H1 (cell line): Measurements from ENCODE around the gene MBP. TPM values are rescaled to one million over a fixed set of nuclear protein-coding genes. Genes with fewer than 3 reads are reported as not detected.

Experiments
- CTCF ChIA-PET: fragments of 300-600 bp; sonication (Branson Sonifier 250); formaldehyde crosslinking; loops from one replicate; lab custom pipeline; 2021; ENCODE audit not compliant: partially characterized antibody; lab: Charles Lee
- POLR2A ChIA-PET: fragments of 300-600 bp; sonication (Branson Sonifier 250); formaldehyde crosslinking; loops from one replicate; lab custom pipeline; 2021; ENCODE audit warnings: inconsistent platforms; ENCODE audit not compliant: partially characterized antibody; lab: Charles Lee
- DNase-seq, 2 experiments: peaks; one replicate each; pipeline versions ENCODE4 v3.0.0 to v3.0.0-alpha.2; 2010 to 2022; ENCODE audit warnings: low spot score in 2 of 2, low read depth in 1 of 2, mixed read lengths in 1 of 2
- FAIRE-seq: peaks from 2 replicates; lab custom pipeline; 2011; peaks lifted over from hg19 to GRCh38; lab: Jason Lieb, UNC
- H2AFZ ChIP-seq: 2 replicates; pipeline ENCODE4 v1.8.1; 2012; ENCODE audit warnings: low read length, inconsistent platforms
- H2AK5ac ChIP-seq: 2 replicates; pipeline ENCODE4 v1.6.1; 2013; ENCODE audit warnings: low read depth, low read length
- H2BK120ac ChIP-seq: replicated peaks from 2 replicates; pipeline ENCODE3; 2013; ENCODE audit warnings: low read depth, low read length, inconsistent platforms
- H2BK12ac ChIP-seq: 2 replicates; pipeline ENCODE4 v1.6.1; 2013; ENCODE audit warnings: low read depth, low read length
- H2BK15ac ChIP-seq: 2 replicates; pipeline ENCODE4 v1.6.1; 2013; ENCODE audit warnings: low read length
- H2BK20ac ChIP-seq: 2 replicates; pipeline ENCODE4 v1.6.1; 2013; ENCODE audit warnings: low read length
- H2BK5ac ChIP-seq: 2 replicates; pipeline ENCODE4 v1.6.1; 2013; ENCODE audit warnings: low read depth, low read length
- H3K14ac ChIP-seq: 2 replicates; pipeline ENCODE4 v1.6.1; 2013; ENCODE audit warnings: inconsistent platforms; ENCODE audit not compliant: insufficient read length
- H3K18ac ChIP-seq: 2 replicates; pipeline ENCODE4 v1.6.1; 2013; ENCODE audit warnings: low read length; ENCODE audit errors: extremely low read depth
- H3K23ac ChIP-seq: 2 replicates; pipeline ENCODE4 v1.6.1; 2013; ENCODE audit warnings: inconsistent platforms; ENCODE audit not compliant: insufficient read length
- H3K23me2 ChIP-seq: 2 replicates; pipeline ENCODE4 v1.6.1; 2013; ENCODE audit warnings: low read depth, low read length
- H3K27ac ChIP-seq: 2 replicates; pipeline ENCODE4 v1.6.1; 2011; ENCODE audit warnings: low read depth, low read length, inconsistent platforms
- H3K27me3 ChIP-seq, 4 experiments: replicated peaks in 1 of 4; 1 replicate in 1 of 4; 2 replicates in 3 of 4; pipeline versions ENCODE4 v1.6.1 to v1.8.1; 2011 to 2013; ENCODE audit warnings: low read length in 3 of 4, mild to moderate bottlenecking in 3 of 4, inconsistent platforms in 2 of 4, mixed read lengths in 2 of 4, moderate library complexity in 1 of 4; ENCODE audit not compliant: control insufficient read depth in 3 of 4, insufficient read depth in 3 of 4; ENCODE audit errors: extremely low read depth in 1 of 4
- H3K36me3 ChIP-seq, 4 experiments: 2 replicates each; pipeline versions ENCODE4 v1.6.1 to v1.8.1; 2011 to 2013; ENCODE audit warnings: mild to moderate bottlenecking in 4 of 4, low read length in 3 of 4, moderate library complexity in 2 of 4, control low read depth in 1 of 4, inconsistent platforms in 1 of 4; ENCODE audit not compliant: insufficient read depth in 4 of 4, control insufficient read depth in 2 of 4
- H3K4ac ChIP-seq: replicated peaks from 2 replicates; pipeline ENCODE3; 2013; ENCODE audit warnings: low read length, low read depth, mixed read lengths, inconsistent platforms; ENCODE audit not compliant: insufficient read length
- H3K4me1 ChIP-seq, 4 experiments: replicated peaks in 1 of 4; 1 replicate in 1 of 4; 2 replicates in 3 of 4; pipeline versions ENCODE4 v1.6.1 to v1.8.1; 2011 to 2013; ENCODE audit warnings: low read length in 3 of 4, inconsistent platforms in 2 of 4, mixed read lengths in 1 of 4; ENCODE audit not compliant: insufficient read depth in 4 of 4, control insufficient read depth in 3 of 4
- H3K4me2 ChIP-seq, 2 experiments: 2 replicates each; pipeline versions ENCODE4 v1.6.1 to v1.8.1; 2011 to 2013; ENCODE audit warnings: low read depth in 2 of 2, low read length in 2 of 2, control low read depth in 1 of 2, inconsistent platforms in 1 of 2, mild to moderate bottlenecking in 1 of 2; ENCODE audit not compliant: insufficient read depth in 1 of 2
- H3K4me3 ChIP-seq, 4 experiments: fragments of 200-600, 300-600 bp in 1 of 4; sonication (generic), shearing (Covaris generic), sonication (Bioruptor Twin) in 1 of 4; 2 replicates each; pipeline versions ENCODE4 v1.5.1 to v1.8.1; 2011 to 2016; ENCODE audit warnings: low read length in 4 of 4, low read depth in 3 of 4, control low read depth in 2 of 4, inconsistent platforms in 2 of 4, mild to moderate bottlenecking in 2 of 4, mixed read lengths in 1 of 4, moderate library complexity in 1 of 4; ENCODE audit not compliant: insufficient read depth in 2 of 4; ENCODE audit errors: extremely low read depth in 1 of 4
- H3K56ac ChIP-seq: replicated peaks from 2 replicates; pipeline ENCODE3; 2013; ENCODE audit warnings: low read depth, mild to moderate bottlenecking, mixed read lengths, low read length, inconsistent platforms; ENCODE audit not compliant: insufficient read length
- H3K79me1 ChIP-seq: 2 replicates; pipeline ENCODE4 v1.6.1; 2013; ENCODE audit warnings: low read depth, low read length, control low read depth
- H3K79me2 ChIP-seq, 2 experiments: 2 replicates each; pipeline versions ENCODE4 v1.6.1 to v1.8.1; 2012 to 2013; ENCODE audit warnings: low read length in 2 of 2, mild to moderate bottlenecking in 2 of 2, inconsistent platforms in 1 of 2; ENCODE audit not compliant: insufficient read depth in 2 of 2, control insufficient read depth in 1 of 2
- H3K9ac ChIP-seq, 4 experiments: replicated peaks in 1 of 4; 1 replicate in 1 of 4; 2 replicates in 3 of 4; pipeline versions ENCODE4 v1.6.1 to v1.8.1; 2011 to 2013; ENCODE audit warnings: low read depth in 3 of 4, low read length in 3 of 4, control low read depth in 2 of 4, mild to moderate bottlenecking in 2 of 4, moderate library complexity in 2 of 4, inconsistent platforms in 1 of 4; ENCODE audit errors: extremely low read depth in 1 of 4
- H3K9me3 ChIP-seq, 2 experiments: 2 replicates each; pipeline versions ENCODE4 v1.6.1 to v1.8.1; 2012 to 2013; ENCODE audit warnings: mild to moderate bottlenecking in 2 of 2, moderate library complexity in 2 of 2, control low read depth in 1 of 2, inconsistent platforms in 1 of 2, low read depth in 1 of 2, low read length in 1 of 2, mixed read lengths in 1 of 2; ENCODE audit not compliant: insufficient read depth in 2 of 2
- H4K20me1 ChIP-seq, 2 experiments: replicated peaks in 1 of 2; 2 replicates each; pipeline versions ENCODE3 to v1.8.1; 2011 to 2013; ENCODE audit warnings: inconsistent platforms in 2 of 2, low read length in 2 of 2, mild to moderate bottlenecking in 1 of 2; ENCODE audit not compliant: insufficient read depth in 2 of 2, control insufficient read depth in 1 of 2
- H4K5ac ChIP-seq: 2 replicates; pipeline ENCODE4 v1.6.1; 2013; ENCODE audit warnings: low read length, low read depth, mixed read lengths, inconsistent platforms; ENCODE audit not compliant: insufficient read length
- H4K8ac ChIP-seq: 2 replicates; pipeline ENCODE4 v1.8.0; 2013; ENCODE audit warnings: mild to moderate bottlenecking, moderate library complexity, low read length, inconsistent platforms; ENCODE audit not compliant: insufficient read depth; ENCODE audit errors: extremely low read depth
- H4K91ac ChIP-seq: replicated peaks from 2 replicates; pipeline ENCODE3; 2013; ENCODE audit warnings: low read length, mixed read lengths, inconsistent platforms; ENCODE audit not compliant: insufficient read length
- ASH2L ChIP-seq: fragments of 200-600, 300-600 bp; sonication (generic); IDR thresholded peaks from one replicate; pipeline ENCODE4 v1.7.1; 2017; ENCODE audit warnings: low read length
- CHD1 ChIP-seq: IDR thresholded peaks from 2 replicates; pipeline ENCODE4 v1.6.1; 2012; ENCODE audit warnings: low read depth, low read length, improper control_type of control experiment
- EP300 ChIP-seq, 2 experiments: IDR thresholded peaks; 1 replicate in 1 of 2; 2 replicates in 1 of 2; pipeline ENCODE4 v1.6.1; 2011 to 2012; ENCODE audit warnings: low read depth in 2 of 2, low read length in 2 of 2, mild to moderate bottlenecking in 2 of 2, borderline replicate concordance in 1 of 2, inconsistent platforms in 1 of 2, moderate library complexity in 1 of 2
- NRF1 ChIP-seq: IDR thresholded peaks from 2 replicates; pipeline ENCODE4 v1.6.1; 2011; ENCODE audit warnings: mild to moderate bottlenecking, low read depth, low read length, improper control_type of control experiment
- POU5F1 ChIP-seq: IDR thresholded peaks from 2 replicates; pipeline ENCODE4 v1.6.1; 2011; ENCODE audit warnings: low read depth, mild to moderate bottlenecking, low read length, moderate library complexity
- SAP30 ChIP-seq: fragments of 300-600 bp; sonication (generic); IDR thresholded peaks from 2 replicates; pipeline ENCODE4 v1.7.1; 2012; ENCODE audit warnings: low read length, moderate library complexity, mild to moderate bottlenecking, inconsistent platforms; ENCODE audit not compliant: insufficient read depth, insufficient replicate concordance
- SIRT6 ChIP-seq: IDR thresholded peaks from one replicate; pipeline ENCODE4 v1.7.1; 2012; ENCODE audit warnings: low read length, inconsistent platforms
- WGBS, 2 experiments: shearing (Covaris generic) in 1 of 2; methylation state at CpG; one replicate each; pipeline versions ENCODE4 v1.1.6 to v1.1.7; 2013 to 2015; ENCODE audit warnings: low lambda C conversion rate in 2 of 2, mixed read lengths in 2 of 2, inconsistent platforms in 1 of 2, low coverage in 1 of 2, missing lambda C conversion rate in 1 of 2; ENCODE audit not compliant: insufficient replicate concordance in 2 of 2, insufficient coverage in 1 of 2, insufficient read length in 1 of 2; ENCODE audit errors: extremely low coverage in 1 of 2, missing lambda C conversion rate in 1 of 2; 5-methylcytosine and 5-hydroxymethylcytosine counted together
- polyA plus RNA-seq, 7 experiments: library from polyadenylated mRNA; depleted of rRNA in 3 of 7; stranded (reverse) in 5 of 7; unstranded in 2 of 7; fragments of >200 nt in 5 of 7; fragments of 200-250 nt in 2 of 7; gene quantifications; 1 replicate in 5 of 7; 2 replicates in 1 of 7; 4 replicates in 1 of 7; pipeline versions ENCODE4 v1.2.1 to v1.2.3, GENCODE V29; 2011 to 2013; ENCODE audit warnings: missing spikeins in 2 of 7, mixed read lengths in 2 of 7
- total RNA-seq: library from RNA; stranded (reverse); fragmentation: NEBNext Ultra II Directional; extraction: Animal tissue kit (Norgen Biotek cat#: 25700); gene quantifications from 2 replicates; pipeline ENCODE4 v1.2.1, GENCODE V29; 2021
- TF ChIP-seq, protein P1 (sequence below): IDR thresholded peaks from 2 replicates; pipeline ENCODE4 v1.6.1; 2012; ENCODE audit warnings: low read length, inconsistent platforms

MBP gene
- total and polyA plus RNA-seq, 2 of the 8 experiments (the other 6 are each of a cell fraction or from before 2014, with no cell fraction given): 7.7 to 19.2 TPM

DNA sequence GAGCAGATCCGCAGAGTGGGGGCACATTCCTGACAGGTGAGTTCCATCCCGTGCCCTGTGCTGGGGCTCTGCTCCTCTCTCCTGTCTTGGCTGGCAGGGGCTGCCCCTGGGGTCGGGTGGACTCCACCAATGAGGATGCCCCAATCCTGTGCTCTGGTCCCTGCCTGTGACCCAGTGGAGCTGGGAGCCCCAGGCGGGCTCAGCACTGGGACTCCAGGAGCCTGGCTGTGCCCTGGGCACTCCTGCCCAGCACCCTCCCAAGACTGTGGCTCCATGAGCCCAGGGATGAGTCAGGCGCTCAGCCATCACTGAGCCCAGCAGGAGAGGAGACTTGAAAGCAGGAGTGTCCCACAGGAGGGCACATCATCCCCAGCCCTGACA lies 53.9 kb downstream of the MBP start:
- H4K91ac ChIP-seq: no peak overlapping the region
- no peak overlapping the region for H3K56ac ChIP-seq
- no peak overlapping the region for H3K18ac ChIP-seq
- H3K4me2 ChIP-seq: no peak overlapping the region
- H2AK5ac ChIP-seq: no peak overlapping the region; the same call in 1 of the 2 replicates
- no peak overlapping the region for H3K4ac ChIP-seq
- POLR2A ChIA-PET: no interaction called here
- DNase-seq (no peak), FAIRE-seq (no peak)
- H3K79me2 ChIP-seq: no peaks in the 10 kb centered on the region
- no peak overlapping the region for H2AFZ ChIP-seq
- CTCF ChIA-PET: interaction anchor here (0.9 to 1.3 kb wide), 5 partner anchors 9 to 134 kb away, joined by 3 to 4 read pairs (median 3); no protein-coding TSS in a partner anchor
- H3K23me2 ChIP-seq: 0 out of 2 replicates have a peak, but pooled peaks cover 2% of the 10 kb centered on the region
- no peak overlapping the region for H4K8ac ChIP-seq
- H3K14ac ChIP-seq: no peak overlapping the region
- no peaks in the 10 kb centered on the region for H3K27me3 ChIP-seq
- H2BK5ac ChIP-seq: no peak overlapping the region
- no peak overlapping the region for H2BK15ac ChIP-seq
- no peaks in the 10 kb centered on the region; the same call in 1 of the 2 replicates for H3K79me1 ChIP-seq
- no peak overlapping the region for H2BK20ac ChIP-seq
- H3K4me3 ChIP-seq: no peak overlapping the region
- no peak overlapping the region for H4K5ac ChIP-seq
- peaks cover 0 to 8% (median 0%) of the 10 kb centered on the region in 4 experiments; a peak in 1 of 7 replicates for H3K4me1 ChIP-seq
- H3K36me3 ChIP-seq: no peaks in the 10 kb centered on the region
- H3K9me3 ChIP-seq: no peaks in the 10 kb centered on the region
- 82% methylated on average over 4 of the region's 5 CpGs; no CpG with 5 or more reads in 1 of the 2 experiments for WGBS, 2 experiments
- TF ChIP-seq POU5F1: no peak
- no peak for TF ChIP-seq NRF1
- TF ChIP-seq SAP30: no peak
- TF ChIP-seq, protein P1, sequence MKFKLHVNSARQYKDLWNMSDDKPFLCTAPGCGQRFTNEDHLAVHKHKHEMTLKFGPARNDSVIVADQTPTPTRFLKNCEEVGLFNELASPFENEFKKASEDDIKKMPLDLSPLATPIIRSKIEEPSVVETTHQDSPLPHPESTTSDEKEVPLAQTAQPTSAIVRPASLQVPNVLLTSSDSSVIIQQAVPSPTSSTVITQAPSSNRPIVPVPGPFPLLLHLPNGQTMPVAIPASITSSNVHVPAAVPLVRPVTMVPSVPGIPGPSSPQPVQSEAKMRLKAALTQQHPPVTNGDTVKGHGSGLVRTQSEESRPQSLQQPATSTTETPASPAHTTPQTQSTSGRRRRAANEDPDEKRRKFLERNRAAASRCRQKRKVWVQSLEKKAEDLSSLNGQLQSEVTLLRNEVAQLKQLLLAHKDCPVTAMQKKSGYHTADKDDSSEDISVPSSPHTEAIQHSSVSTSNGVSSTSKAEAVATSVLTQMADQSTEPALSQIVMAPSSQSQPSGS: no peak
- no peak for TF ChIP-seq ASH2L
- TF ChIP-seq SIRT6: no peak
- no peak for TF ChIP-seq CHD1
- TF ChIP-seq EP300 (IDR thresholded peaks at IDR 0.05; ENCODE audit: borderline replicate concordance in 1 of 2, low read depth in 2 of 2, low read length in 2 of 2): no peak
- H4K20me1 ChIP-seq: peaks cover 0 to 1% of the 10 kb centered on the region in 2 experiments
- H3K23ac ChIP-seq: no peak overlapping the region
- H2BK120ac ChIP-seq: no peak overlapping the region
- no peak overlapping the region for H2BK12ac ChIP-seq
- H3K9ac ChIP-seq: no peak overlapping the region
- no peak overlapping the region for H3K27ac ChIP-seq
